ENCODE measurements around the gene CDK9. TPM values are rescaled to one million over a fixed set of nuclear protein-coding genes. Genes with fewer than 3 reads are reported as not detected.

Gene CDK9
- total and polyA plus RNA-seq, 2 of the 4 experiments (the other 2 are of a cell fraction) = 30.3 to 49.9 TPM

DNA sequence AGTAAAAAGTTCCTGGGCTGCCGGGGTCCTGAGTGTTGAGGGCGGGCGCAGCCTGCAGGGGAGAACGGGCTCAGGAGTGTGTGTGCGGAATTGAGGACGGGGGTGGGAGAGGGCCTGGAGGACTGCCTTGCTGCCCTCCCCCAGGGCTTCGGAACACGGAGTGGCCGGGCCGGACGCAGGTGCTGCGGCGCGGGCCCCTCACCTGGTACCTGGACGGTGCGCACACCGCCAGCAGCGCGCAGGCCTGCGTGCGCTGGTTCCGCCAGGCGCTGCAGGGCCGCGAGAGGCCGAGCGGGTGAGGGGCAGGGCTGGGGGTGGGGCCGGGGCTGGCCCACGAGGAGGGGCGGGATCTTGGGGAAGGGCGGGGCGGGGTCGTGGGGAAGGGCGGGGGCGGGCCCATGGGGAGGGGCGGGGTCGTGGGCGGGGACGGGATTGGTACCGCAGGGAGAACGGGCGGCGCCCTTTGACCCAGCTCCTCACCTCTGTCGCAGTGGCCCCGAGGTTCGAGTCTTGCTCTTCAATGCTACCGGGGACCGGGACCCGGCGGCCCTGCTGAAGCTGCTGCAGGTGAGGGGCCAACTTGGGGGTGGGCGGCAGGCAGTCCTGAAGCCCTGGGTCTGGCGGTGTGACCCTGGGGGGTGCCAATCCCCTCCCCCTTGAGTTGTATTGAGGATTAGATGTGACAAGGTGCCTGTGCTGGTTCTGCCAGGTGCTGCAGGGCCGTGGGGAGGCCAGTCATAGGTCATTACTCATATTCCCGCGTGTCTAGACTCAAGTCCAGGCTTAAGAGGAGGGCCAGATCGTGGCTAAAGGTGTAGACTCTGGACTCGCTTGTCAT, 23.9 kb downstream of the CDK9 start (continued):
- no peak for TF ChIP-seq MAZ (IDR thresholded peaks at IDR 0.05; ENCODE audit: borderline replicate concordance, low read depth, low read length)
- no peak for TF ChIP-seq POLR2A (IDR thresholded peaks at IDR 0.05; ENCODE audit: low read depth, low read length)

DNA sequence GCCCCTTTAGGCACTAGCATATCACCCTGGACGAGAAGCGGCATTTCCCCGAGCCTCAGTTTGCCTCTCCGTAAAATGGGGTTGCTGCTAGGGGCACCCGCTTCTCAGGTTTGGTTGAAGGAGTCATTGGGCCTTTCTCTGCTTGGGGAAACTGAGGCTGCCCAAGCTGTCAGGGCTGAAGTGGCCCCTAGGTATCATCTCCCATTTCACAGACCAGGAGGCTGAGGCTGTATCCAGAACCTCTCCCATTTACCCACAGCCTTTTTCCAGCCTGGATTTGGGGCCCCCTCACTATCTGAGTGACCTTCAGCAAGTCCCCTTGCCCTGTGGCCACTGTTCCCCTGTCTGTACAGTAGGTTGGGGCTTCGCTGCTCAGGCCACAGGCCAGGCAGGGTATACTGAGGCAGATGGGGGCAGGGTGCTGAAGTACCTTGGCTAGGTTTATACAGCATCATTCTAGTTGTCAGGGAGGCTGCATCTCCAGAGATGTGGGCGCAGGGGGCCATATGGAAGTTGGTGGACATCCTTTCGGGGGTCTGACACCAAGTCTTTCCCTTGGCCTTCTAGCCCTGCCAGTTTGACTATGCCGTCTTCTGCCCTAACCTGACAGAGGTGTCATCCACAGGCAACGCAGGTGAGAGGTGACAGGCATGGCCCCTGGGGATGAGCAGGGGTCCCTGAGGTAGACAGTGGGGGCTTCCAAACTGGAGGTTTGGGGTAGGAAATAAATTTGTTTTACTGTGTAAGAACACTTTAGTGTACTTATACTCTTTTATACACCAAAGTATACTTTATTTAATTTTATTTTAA, 24.7 kb downstream of the CDK9 start:
- Histone ChIP-seq H3K4ac (ENCODE audit: low read depth, low read length) (no peak overlapping the region), H3K14ac (replicated peaks; ENCODE audit: low read depth, low read length) (no peak overlapping the region), H3K18ac (ENCODE audit: low read depth, low read length) (no peak overlapping the region), H2BK15ac (ENCODE audit: low read depth, low read length) (no peak overlapping the region), H3K9me1 (ENCODE audit: insufficient read depth, low read length) (no peaks in the 10 kb centered on the region), H2BK20ac (ENCODE audit: low read depth, low read length) (no peak overlapping the region), H3K4me1 (ENCODE audit: control insufficient read depth, insufficient read depth, low read length) (no peaks in the 10 kb centered on the region), H3K23ac (ENCODE audit: low read depth, low read length) (no peak overlapping the region), H2AK5ac (ENCODE audit: low read depth, low read length) (no peak overlapping the region), H3K27ac (ENCODE audit: insufficient read depth, low read length) (no peak overlapping the region), H4K91ac (ENCODE audit: insufficient read depth, low read depth, low read length) (no peak overlapping the region), H3K9ac (ENCODE audit: low read depth, low read length) (no peak overlapping the region), H2BK5ac (ENCODE audit: low read depth, low read length, poor library complexity, severe bottlenecking) (no peak overlapping the region), H4K5ac (ENCODE audit: low read depth, low read length) (no peak overlapping the region), H3K36me3 (ENCODE audit: control insufficient read depth, insufficient read depth, low read length) (peaks cover 72% of the 10 kb centered on the region), H3K56ac (ENCODE audit: extremely low read depth, insufficient read depth, low read length) (no peak overlapping the region), H3K9me3 (ENCODE audit: control insufficient read depth, insufficient read depth, low read length) (no peaks in the 10 kb centered on the region), H3K27me3 (ENCODE audit: control insufficient read depth, insufficient read depth, low read length) (no peaks in the 10 kb centered on the region), H4K8ac (ENCODE audit: low read depth in 2 of 2, low read length in 2 of 2) (no peak overlapping the region), H2AK9ac (replicated peaks; ENCODE audit: low read depth, low read length, poor library complexity) (no peak overlapping the region), H4K20me1 (ENCODE audit: insufficient read depth, low read length) (peaks cover 14% of the 10 kb centered on the region), H2BK120ac (ENCODE audit: low read depth, low read length) (no peak overlapping the region), H3K79me1 (ENCODE audit: low read depth in 1 of 2, low read length in 2 of 2) (peaks cover 23 to 42% of the 10 kb centered on the region in 2 experiments), H3K4me3 (ENCODE audit: insufficient read depth, low read depth, low read length) (no peak overlapping the region), H3K4me2 (ENCODE audit: low read depth, low read length) (no peak overlapping the region), H2AFZ (replicated peaks; ENCODE audit: low read length, poor library complexity) (no peak overlapping the region)
- TF ChIP-seq, protein P1, sequence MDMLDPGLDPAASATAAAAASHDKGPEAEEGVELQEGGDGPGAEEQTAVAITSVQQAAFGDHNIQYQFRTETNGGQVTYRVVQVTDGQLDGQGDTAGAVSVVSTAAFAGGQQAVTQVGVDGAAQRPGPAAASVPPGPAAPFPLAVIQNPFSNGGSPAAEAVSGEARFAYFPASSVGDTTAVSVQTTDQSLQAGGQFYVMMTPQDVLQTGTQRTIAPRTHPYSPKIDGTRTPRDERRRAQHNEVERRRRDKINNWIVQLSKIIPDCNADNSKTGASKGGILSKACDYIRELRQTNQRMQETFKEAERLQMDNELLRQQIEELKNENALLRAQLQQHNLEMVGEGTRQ (IDR thresholded peaks at IDR 0.05; ENCODE audit: low read depth, low read length) = no peak
- TF ChIP-seq MXI1 (IDR thresholded peaks at IDR 0.05; ENCODE audit: borderline replicate concordance, low read depth, low read length) (no peak), POLR2A (IDR thresholded peaks at IDR 0.05; ENCODE audit: low read depth, low read length) (no peak), FOS (IDR thresholded peaks at IDR 0.05; ENCODE audit: low read depth, low read length) (no peak), CHD1 (IDR thresholded peaks at IDR 0.05; ENCODE audit: low read depth, low read length) (no peak), MAZ (IDR thresholded peaks at IDR 0.05; ENCODE audit: borderline replicate concordance, low read depth, low read length) (no peak), NFE2L2 (IDR thresholded peaks at IDR 0.05; ENCODE audit: low read depth, low read length) (no peak)
- ATAC-seq (ENCODE audit: low read depth) (no peak), DNase-seq (no peak)
- CTCF ChIA-PET = no interaction called here
- POLR2A ChIA-PET (ENCODE audit: unreplicated experiment) = no interaction called here
- in situ Hi-C loops (cut with MboI; ENCODE audit: low sequenced_read_pairs) (no loop called here), intact Hi-C loops (cut with micrococcal nuclease) (no loop called here), dilution Hi-C loops (cut with HindIII; ENCODE audit: low sequenced_read_pairs, unreplicated experiment) (no loop called here)
- 89% methylated on average over 5 of the region's 10 CpGs; no CpG with 5 or more reads in 1 of the 2 experiments for WGBS, 2 experiments (ENCODE audit: extremely low coverage in 2 of 2, insufficient read length in 1 of 2)
- no TSS peak for BruUV-seq (replicated peaks)
